ENCODE results near the gene VMAC. TPM values are rescaled to one million over a fixed set of nuclear protein-coding genes. Genes with fewer than 3 reads are reported as not detected.
A peak's percentile ranks its signal among the peaks of the same experiment; 100 is the strongest.

The VMAC gene
- total and polyA plus RNA-seq, 2 of the 13 experiments (the other 11 are each of a cell fraction or from before 2014, with no cell fraction given) = 2.4 TPM

- TF ChIP-seq SIN3A (IDR thresholded peaks at IDR 0.05; ENCODE audit: borderline replicate concordance, low read depth, low read length) = no peak
- no peak for TF ChIP-seq USF2 (IDR thresholded peaks at IDR 0.05; ENCODE audit: low read depth, low read length)
- no peak for TF ChIP-seq USF2 (CRISPR knock-in tag; IDR thresholded peaks at IDR 0.05; ENCODE audit: borderline replicate concordance)
- TF ChIP-seq, protein P1, sequence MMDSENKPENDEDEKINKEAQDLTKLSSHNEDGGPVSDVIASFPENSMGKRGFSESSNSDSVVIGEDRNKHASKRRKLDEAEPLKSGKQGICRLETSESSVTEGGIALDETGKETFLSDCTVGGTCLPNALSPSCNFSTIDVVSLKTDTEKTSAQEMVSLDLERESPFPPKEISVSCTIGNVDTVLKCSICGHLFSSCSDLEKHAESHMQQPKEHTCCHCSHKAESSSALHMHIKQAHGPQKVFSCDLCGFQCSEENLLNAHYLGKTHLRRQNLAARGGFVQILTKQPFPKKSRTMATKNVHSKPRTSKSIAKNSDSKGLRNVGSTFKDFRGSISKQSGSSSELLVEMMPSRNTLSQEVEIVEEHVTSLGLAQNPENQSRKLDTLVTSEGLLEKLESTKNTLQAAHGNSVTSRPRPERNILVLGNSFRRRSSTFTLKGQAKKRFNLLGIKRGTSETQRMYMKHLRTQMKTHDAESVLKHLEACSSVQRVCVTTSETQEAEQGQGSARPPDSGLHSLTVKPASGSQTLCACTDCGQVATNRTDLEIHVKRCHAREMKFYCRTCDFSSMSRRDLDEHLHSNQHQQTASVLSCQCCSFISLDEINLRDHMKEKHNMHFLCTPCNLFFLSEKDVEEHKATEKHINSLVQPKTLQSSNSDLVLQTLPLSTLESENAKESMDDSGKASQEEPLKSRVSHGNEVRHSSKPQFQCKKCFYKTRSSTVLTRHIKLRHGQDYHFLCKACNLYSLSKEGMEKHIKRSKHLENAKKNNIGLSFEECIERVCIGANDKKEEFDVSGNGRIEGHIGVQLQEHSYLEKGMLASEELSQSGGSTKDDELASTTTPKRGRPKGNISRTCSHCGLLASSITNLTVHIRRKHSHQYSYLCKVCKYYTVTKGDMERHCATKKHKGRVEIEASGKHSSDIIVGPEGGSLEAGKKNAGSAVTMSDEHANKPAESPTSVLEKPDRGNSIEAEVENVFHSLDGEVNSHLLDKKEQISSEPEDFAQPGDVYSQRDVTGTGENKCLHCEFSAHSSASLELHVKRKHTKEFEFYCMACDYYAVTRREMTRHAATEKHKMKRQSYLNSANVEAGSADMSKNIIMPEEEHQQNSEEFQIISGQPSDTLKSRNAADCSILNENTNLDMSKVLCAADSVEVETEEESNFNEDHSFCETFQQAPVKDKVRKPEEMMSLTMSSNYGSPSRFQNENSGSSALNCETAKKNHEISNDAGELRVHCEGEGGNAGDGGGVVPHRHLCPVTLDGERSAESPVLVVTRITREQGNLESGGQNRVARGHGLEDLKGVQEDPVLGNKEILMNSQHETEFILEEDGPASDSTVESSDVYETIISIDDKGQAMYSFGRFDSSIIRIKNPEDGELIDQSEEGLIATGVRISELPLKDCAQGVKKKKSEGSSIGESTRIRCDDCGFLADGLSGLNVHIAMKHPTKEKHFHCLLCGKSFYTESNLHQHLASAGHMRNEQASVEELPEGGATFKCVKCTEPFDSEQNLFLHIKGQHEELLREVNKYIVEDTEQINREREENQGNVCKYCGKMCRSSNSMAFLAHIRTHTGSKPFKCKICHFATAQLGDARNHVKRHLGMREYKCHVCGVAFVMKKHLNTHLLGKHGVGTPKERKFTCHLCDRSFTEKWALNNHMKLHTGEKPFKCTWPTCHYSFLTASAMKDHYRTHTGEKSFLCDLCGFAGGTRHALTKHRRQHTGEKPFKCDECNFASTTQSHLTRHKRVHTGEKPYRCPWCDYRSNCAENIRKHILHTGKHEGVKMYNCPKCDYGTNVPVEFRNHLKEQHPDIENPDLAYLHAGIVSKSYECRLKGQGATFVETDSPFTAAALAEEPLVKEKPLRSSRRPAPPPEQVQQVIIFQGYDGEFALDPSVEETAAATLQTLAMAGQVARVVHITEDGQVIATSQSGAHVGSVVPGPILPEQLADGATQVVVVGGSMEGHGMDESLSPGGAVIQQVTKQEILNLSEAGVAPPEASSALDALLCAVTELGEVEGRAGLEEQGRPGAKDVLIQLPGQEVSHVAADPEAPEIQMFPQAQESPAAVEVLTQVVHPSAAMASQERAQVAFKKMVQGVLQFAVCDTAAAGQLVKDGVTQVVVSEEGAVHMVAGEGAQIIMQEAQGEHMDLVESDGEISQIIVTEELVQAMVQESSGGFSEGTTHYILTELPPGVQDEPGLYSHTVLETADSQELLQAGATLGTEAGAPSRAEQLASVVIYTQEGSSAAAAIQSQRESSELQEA (CRISPR knock-in tag; IDR thresholded peaks at IDR 0.05; ENCODE audit: not compliant biosample characterization) = no peak
- peak in 1 of 2 experiments; percentile 25; a peak in 1 of 4 replicates for TF ChIP-seq NR2F1 (CRISPR knock-in tag; IDR thresholded peaks at IDR 0.05)
- peak; percentile 32; the same call in 1 of the 2 replicates for TF ChIP-seq SMC3 (IDR thresholded peaks at IDR 0.05; ENCODE audit: low read length)
- TF ChIP-seq ZNF263 (CRISPR knock-in tag; IDR thresholded peaks at IDR 0.05) = peak; percentile 53
- TF ChIP-seq SOX13 (IDR thresholded peaks at IDR 0.05) = peak; percentile 89
- TF ChIP-seq SOX13 (CRISPR knock-in tag; conservative IDR thresholded peaks at IDR 0.05 in 1 of 2, IDR thresholded peaks at IDR 0.05 in 1 of 2) = peak in 1 of 2 experiments; percentile 94; a peak in 2 of 4 replicates
- TF ChIP-seq, protein P2, sequence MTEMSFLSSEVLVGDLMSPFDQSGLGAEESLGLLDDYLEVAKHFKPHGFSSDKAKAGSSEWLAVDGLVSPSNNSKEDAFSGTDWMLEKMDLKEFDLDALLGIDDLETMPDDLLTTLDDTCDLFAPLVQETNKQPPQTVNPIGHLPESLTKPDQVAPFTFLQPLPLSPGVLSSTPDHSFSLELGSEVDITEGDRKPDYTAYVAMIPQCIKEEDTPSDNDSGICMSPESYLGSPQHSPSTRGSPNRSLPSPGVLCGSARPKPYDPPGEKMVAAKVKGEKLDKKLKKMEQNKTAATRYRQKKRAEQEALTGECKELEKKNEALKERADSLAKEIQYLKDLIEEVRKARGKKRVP (CRISPR knock-in tag; IDR thresholded peaks at IDR 0.05) = peak; percentile 47 to 100; a peak in 3 of 4 replicates
- TF ChIP-seq, protein P3, sequence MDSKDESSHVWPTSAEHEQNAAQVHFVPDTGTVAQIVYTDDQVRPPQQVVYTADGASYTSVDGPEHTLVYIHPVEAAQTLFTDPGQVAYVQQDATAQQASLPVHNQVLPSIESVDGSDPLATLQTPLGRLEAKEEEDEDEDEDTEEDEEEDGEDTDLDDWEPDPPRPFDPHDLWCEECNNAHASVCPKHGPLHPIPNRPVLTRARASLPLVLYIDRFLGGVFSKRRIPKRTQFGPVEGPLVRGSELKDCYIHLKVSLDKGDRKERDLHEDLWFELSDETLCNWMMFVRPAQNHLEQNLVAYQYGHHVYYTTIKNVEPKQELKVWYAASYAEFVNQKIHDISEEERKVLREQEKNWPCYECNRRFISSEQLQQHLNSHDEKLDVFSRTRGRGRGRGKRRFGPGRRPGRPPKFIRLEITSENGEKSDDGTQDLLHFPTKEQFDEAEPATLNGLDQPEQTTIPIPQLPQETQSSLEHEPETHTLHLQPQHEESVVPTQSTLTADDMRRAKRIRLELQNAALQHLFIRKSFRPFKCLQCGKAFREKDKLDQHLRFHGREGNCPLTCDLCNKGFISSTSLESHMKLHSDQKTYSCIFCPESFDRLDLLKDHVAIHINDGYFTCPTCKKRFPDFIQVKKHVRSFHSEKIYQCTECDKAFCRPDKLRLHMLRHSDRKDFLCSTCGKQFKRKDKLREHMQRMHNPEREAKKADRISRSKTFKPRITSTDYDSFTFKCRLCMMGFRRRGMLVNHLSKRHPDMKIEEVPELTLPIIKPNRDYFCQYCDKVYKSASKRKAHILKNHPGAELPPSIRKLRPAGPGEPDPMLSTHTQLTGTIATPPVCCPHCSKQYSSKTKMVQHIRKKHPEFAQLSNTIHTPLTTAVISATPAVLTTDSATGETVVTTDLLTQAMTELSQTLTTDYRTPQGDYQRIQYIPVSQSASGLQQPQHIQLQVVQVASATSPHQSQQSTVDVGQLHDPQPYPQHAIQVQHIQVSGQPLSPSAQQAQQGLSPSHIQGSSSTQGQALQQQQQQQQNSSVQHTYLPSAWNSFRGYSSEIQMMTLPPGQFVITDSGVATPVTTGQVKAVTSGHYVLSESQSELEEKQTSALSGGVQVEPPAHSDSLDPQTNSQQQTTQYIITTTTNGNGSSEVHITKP (CRISPR knock-in tag; IDR thresholded peaks at IDR 0.05; ENCODE audit: low read depth) = peak; percentile 83; the same call in 1 of the 2 replicates
- TF ChIP-seq MTA3 (CRISPR knock-in tag; IDR thresholded peaks at IDR 0.05) = no peak
- TF ChIP-seq ZBTB3 (CRISPR knock-in tag; IDR thresholded peaks at IDR 0.05; ENCODE audit: borderline replicate concordance, low read depth) = peak; percentile 93
- no peak for TF ChIP-seq SMAD9 (CRISPR knock-in tag; IDR thresholded peaks at IDR 0.05)
These were observed 33.7 kb upstream of the VMAC start (continued) for GRCh38 chr19:5870986-5871394.
